Pulmonary artery endothelial cell (primary cell): ENCODE data around the gene C22orf23. TPM values are rescaled to one million over a fixed set of nuclear protein-coding genes. Genes with fewer than 3 reads are reported as not detected.
A peak's percentile ranks its signal among the peaks of the same experiment; 100 is the strongest.

Experiments
- DNase-seq: peaks from one replicate; pipeline ENCODE4 v3.0.0-alpha.2; 2011; ENCODE audit warnings: low read depth, low spot score
- total RNA-seq: library from RNA; depleted of rRNA; stranded (reverse); fragments of >200 nt; gene quantifications from 2 replicates; pipeline ENCODE4 v1.2.3, GENCODE V29; 2014

The C22orf23 gene
- total RNA-seq: 0.26 TPM in 1 of 2 replicates, not detected in the other

DNA sequence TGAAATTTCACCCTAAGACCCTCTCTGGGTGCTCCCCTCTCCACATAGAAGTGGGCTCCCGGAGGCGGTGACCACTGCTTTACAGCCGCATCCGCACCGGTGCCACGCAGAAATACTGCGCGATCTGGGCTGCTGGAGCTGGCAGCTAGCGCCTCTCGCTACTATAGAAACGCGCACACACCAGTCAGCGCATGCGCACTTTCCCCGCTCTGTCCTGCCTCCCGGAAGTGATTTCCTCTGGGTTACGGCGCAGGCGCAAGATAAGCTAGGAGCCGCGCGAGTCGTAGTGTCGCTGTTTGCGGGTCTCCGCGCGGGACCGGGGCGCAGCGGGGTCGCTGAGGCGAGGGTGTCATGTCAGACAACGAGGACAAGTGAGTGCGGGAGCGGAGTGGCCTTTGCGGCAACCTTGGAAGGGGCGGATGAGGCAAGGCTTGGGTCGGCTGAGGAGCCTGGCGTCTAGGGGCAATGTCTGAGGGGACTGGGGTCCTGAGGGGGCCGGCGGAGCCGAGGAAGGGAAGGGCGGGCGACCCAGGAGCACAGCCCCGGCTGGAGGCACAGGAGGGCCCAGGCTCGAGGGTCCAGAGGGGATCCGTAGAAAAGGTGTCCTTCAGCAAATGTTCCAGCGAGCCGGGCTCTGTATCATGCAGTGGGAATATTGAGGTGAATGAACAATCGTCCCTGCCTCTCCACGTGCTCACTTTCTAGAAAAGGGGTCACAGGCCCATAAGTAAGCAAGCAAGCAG, at the start of gene C22orf23, which contains the start of gene POLR2F:
C22orf23 (minus strand) TSS at position 165 of the 743 bp plus-strand sequence. CDS start 452 bp downstream, outside the sequence.
POLR2F (plus strand) TSS at position 263 of the 743 bp plus-strand sequence; CDS start at position 352, 89 bp downstream.
- DNase-seq: peak; percentile 71

GRCh38 chr22:37999640-38000272, 46.4 kb upstream of the C22orf23 start:
- DNase-seq: no peak

DNA sequence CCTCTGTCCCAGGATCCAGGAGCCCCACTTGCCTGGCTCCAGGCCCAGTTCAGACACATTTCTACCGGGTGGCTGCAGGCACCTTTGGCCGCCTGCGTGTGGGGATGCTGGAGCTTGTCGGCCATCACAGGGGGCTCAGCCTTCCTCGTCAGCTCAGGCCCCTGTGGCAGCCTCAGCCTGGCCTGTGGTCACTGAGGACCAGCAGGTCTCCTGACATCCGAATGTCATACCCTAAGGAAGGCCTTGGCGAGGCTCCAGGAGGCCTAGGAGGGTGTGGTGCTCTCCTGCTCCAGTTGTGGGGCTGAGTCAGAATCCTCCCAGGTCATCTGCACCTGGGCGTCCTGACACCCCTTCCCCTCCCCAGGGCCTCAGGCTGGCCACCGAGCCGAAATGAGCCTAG, 45.8 kb upstream of the C22orf23 start:
- DNase-seq: no peak

GRCh38 chr22:37998543-37998942, 45.1 kb upstream of the C22orf23 start:
- no peak for DNase-seq

- no peak for DNase-seq
Measured at GRCh38 chr22:37996515-37997246, 43.3 kb upstream of the C22orf23 start.

- no peak for DNase-seq
Measured at GRCh38 chr22:37996079-37996478, 42.7 kb upstream of the C22orf23 start.

DNA sequence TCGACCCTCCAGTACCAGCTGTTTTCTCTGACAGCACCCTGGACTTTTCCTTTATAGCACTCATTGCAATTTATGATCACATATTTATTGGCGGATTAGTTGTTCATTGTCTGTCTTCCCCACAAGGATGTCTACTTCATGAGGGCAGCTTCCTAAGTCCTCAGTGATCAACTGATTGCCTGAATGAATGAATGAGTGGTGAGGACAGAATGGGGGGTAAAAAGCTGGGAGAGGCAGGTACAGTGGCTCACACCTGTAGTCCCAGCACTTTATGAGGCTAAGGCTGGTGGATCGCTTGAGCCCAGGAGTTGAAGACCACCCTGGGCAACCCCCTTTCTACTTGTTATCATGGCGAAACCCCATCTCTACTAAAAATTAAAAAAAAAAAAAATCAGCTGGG, 42.1 kb upstream of the C22orf23 start:
- no peak for DNase-seq

DNA sequence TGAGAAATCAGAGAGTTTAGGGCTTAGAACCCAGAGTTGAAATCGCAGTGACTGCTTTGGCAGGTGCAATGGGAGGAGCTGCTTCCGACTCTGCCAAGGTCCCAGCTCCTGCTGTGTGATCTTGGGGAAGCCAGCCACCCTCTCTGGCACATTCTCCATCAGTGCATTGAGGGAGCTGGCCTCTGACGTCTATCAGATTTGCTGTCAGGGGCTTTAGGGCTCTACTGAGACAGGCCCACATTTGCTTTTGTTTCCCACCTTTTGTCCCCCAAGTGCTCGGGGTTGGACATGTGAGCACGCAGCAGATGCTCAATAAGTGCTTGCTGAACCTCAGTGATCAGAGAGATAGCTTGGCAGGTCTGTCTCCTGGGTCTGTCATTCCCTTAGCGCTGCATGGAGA, 41.6 kb upstream of the C22orf23 start:
- DNase-seq: no peak

DNA sequence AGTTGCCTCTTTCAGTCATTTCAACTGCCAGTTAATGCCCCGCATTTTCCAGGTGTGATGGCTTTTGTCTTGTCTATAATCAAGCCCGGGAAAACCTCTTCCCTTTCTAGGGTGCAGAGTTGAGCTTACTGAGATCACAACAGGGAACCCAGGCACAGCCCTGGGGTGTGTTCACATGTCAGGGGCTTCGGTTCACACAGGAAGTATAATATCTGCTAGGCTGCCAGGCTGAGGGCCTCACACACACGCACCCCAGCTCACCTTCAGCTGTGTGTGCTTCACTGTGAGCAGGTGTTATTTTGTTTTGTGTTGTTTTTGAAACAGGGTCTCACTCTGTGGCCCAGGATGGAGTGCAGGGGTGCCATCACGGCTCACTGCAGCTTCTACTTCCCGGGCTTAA, 40.6 kb upstream of the C22orf23 start:
- DNase-seq: no peak

DNA sequence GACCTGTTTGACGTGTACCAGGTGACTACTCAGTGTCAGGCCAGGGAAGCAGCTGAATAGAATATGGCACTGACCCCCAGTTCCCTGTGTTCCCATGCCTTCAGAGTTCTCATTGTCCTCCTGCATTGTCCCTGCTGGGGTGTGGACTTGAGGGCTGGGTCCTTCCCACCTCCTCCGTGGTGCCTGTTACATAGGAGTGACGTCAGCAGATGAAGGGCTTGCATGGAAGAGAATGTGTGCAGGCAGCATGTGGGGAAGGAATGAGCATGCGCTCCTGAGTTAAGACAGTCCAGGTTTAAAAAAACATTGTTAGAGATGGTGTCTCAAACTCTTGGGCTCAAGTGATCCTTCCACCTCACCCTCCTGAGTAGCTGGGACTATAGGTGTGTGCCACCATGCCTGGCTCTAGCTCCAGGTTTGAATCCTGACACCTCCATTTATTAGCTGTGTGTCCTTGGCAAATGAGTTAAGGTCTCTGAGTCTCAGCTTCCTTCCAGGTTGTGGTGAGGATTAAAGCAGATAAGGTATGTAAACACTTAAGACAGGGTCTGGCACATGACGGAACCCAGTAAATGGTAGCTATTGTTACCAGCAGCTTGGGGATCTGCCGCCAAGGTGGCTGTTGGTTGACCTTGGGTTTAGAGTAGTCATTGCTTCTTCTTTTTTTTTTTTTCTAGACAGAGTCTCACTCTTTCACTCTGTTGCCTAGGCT, 38.5 kb upstream of the C22orf23 start:
- DNase-seq: no peak

DNA sequence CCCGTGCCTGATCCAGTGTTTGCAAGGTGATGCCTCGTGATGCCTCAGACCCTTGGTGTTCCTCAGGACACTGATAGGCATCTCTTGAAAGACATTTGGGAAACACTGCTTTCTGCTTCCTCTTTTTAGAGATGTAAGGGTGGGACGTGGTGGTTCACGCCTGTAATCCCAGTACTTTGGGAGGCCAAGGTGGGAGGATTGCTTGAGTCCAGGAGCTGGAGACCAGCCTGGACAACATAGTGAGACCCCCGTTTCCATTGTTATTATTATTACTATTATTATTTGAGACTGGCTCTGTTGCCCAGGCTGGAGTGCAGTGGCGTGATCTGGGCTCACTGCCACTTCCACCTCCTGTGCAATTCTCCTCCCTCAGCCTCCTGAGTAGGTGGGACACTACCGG, 37.5 kb upstream of the C22orf23 start:
- DNase-seq: no peak

- DNase-seq: no peak
Measured at GRCh38 chr22:37990301-37990700, 36.9 kb upstream of the C22orf23 start.

DNA sequence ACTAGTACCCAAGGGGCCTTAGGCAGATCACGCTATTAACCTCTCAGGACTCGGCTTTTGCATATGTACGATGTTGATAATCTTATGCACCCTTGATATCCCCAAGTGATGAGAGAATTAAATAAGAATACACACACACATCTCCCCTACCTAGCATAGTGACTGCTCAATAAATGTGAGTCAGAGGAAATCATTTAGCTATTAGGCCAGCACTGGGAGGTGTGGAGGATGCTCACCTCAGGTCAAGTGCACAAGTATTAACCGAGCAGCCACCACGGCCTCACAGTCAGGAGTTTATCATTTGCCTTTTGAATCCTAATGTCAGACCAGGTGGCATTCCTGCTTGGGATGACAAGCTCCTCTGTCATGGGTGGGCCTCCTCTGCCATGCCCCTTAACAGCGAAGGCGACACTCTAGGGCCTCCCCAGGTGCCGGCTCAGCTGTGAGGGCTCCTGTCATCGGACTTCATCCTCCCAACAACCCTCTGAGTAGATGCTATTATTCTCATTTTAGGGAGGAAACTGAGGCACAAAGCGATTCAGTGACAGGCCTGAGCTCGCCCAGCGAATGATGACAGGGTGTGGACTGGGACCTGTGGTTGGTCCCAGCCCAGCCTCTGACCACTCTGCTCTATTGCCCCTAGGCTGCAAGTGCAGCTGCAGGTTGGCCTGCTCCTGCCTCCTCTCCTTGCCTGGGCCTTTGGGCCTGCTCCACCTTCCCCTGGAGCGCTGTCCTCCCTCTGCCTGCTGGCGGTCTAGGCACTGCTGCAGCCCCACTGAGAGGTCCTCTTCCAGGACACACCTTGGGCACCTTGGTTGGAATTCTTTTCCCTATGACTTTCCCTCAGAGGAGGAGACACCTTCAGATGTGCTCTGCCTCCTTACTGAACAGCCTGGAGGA, 36.0 kb upstream of the C22orf23 start:
- DNase-seq: no peak

DNA sequence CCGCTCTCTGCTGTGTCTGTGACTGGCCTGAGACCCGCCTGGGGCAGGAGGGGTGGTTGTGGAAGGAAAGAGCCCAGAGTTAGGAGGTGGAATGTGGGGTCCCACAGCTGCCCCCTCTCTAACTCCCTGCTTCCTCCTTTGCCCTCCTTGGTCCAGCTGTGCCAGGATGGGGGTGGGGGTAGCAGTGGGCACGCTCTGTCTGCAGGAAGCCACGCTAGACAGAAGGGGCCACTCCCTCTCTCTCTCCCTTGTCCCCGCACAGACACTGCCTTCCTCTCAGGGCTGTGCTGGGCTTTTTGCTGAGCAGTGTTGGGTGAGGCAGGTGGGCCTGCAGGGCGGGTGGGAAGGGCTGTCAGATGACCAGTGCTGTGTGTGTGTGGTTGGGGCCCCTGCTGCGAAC, 33.0 kb upstream of the C22orf23 start:
- no peak for DNase-seq

DNA sequence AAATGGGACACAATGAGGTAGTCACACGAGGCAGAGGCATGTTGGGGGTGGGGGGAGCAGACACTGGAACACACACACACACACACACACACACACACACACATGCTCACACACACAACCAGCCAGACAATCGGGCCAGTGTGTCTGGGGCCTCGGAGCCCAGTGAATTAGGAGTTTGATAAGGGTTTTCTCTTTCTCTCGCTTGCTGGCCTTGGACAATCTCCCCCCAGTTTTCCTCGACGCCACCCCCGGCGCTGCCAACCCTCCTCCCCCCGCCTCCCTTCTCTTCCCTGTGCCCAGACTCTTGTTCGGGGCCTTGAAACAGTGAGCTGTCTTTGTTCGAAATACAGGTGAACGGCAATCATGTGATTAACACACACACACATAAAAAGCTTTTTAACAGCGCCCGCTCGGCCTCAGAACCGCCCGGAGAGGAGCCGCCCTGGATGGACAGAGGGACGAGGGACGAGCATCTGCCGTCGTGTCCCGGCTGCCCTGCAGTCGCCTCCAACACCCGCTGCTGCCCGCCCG, 32.4 kb upstream of the C22orf23 start:
- DNase-seq: no peak

GRCh38 chr22:37985050-37985585, 31.7 kb upstream of the C22orf23 start:
- no peak for DNase-seq

GRCh38 chr22:37983860-37984791, 30.7 kb upstream of the C22orf23 start, which contains the start of gene SOX10:
Gene SOX10, minus strand, starts transcription at chr22:37984555. Its CDS starts 771 bp downstream, at chr22:37983784.
- DNase-seq: no peak

DNA sequence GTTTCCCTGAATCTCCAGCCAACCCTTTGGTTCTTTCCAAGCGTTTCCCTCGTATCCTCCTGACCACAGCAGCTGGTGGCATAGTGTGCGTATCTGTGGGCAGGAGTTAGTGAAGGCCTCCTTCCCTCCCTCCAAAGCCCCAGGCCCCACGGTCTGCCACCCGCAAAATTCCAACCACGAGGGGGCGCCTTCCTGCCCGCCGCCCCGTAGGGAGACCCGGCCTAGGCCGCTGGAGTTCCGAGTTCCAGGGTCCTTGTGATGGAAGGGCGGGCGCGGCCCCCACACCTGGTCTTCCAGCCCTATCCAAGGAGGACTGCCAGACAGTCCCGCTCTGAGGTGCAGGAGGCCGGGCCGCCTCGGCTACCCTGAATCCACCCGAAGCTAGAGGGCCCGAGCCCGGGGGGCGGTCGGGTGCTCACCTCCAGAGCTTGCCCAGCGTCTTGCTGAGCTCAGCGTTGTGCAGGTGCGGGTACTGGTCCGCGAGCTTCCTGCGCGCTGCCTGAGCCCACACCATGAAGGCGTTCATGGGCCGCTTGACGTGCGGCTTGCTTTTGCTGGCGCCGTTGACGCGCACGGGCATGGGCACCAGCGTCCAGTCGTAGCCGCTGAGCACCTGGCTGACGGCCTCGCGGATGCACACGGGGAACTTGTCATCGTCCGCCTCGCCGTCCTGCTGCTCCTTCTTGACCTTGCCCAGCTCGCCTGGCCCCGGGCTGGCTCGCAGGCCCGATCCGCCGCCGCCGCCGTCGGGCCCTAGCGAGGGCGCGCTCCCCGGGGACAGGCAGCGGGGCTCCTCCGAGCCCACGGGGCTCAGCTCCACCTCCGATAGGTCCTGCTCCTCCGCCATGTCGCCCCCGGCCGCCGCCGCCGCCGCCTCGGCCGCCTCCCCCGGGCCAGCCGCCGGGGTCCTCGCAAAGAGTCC, 29.8 kb upstream of the C22orf23 start:
- no peak for DNase-seq
